T-helper 22 cell (primary cell): ENCODE data around the gene ZC2HC1B.
"Not testable (repeated sequence)": the region's sequence is repeated elsewhere in the genome, so short reads cannot be mapped to it uniquely, and the experiment has no call there.

Experiments used
- DNase-seq: peaks from one replicate; pipeline ENCODE4 v3.0.0-alpha.2; 2020; ENCODE audit warnings: low read depth

ZC2HC1B gene

DNA sequence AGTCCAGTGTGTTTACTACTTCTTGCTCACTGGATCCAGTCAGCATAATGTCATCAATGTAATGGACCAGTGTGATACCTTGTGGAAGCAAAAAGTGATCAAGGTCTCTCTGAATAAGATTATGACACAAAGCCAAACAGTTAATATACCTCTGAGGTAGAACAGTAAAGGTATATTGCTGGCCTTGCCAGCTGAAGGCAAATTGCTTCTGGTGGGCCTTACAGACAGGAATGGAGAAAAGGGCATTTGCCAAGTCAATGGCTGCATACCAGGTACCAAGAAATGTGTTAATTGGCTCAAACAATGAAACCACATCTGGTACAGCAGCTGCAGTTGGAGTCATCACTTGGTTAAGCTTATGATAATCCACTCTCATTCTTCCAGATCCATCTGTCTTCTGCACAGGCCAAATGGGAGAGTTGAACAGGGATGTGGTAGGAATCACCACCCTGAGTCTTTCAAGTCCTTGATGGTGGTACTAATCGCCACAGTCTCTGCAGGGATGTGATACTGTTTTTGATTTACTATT is 7.0 kb downstream of the ZC2HC1B start:
- not testable (repeated sequence) for DNase-seq

DNA sequence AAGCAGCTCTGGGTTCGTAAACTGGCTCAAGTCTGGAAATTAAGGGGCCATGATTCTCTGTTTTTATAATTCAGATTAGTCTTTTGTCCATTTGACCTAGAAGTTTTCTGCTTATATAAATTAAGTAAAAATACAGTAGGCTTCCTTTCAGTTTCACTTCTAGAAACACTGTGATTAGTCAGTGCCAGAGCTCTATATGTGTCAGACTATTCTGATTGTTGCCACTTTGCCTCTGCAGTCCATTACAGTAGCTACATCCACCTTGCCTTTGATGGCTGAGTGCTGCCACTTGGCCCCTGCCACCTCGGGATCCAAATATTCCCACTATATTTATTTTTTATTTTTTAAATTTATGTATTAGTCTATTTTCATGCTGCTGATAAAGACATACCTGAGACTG is 7.9 kb downstream of the ZC2HC1B start:
- no peak for DNase-seq

DNA sequence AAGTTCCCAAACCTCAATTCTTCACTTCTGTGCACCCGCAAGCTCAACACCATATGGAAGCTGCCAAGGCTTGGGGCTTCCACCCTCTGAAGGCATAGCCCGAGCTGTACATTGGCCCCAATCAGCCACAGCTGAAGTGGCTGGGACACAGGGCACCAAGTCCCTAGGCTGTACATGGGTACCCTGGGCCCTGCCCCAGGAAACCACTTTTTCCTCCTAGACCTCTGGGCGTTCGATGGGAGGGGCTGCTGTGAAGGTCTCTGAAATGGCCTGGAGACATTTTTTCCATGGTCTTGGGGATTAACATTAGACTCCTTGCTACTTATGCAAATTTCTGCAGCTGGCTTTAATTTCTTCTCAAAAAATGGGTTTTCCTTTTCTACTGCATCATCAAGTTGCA is 9.3 kb downstream of the ZC2HC1B start:
- not testable (repeated sequence) for DNase-seq

DNA sequence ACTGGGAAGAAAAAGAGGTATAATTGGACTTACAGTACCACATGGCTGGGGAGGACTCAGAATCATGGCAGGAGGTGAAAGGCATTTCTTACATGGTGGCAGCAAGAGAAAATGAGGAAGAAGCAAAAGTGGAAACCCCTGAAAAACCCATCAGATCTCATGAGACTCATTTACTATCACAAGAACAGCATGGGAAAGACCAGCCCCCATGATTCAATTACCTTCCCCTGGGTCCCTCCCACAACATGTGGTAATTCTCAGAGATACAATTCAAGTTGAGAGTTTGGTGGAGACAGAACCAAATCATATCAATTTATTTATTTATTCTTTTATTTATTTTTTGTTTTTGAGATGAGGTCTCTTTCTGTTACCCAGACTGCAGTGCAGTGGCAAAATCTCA is 10.2 kb downstream of the ZC2HC1B start:
- DNase-seq = not testable (repeated sequence)

DNA sequence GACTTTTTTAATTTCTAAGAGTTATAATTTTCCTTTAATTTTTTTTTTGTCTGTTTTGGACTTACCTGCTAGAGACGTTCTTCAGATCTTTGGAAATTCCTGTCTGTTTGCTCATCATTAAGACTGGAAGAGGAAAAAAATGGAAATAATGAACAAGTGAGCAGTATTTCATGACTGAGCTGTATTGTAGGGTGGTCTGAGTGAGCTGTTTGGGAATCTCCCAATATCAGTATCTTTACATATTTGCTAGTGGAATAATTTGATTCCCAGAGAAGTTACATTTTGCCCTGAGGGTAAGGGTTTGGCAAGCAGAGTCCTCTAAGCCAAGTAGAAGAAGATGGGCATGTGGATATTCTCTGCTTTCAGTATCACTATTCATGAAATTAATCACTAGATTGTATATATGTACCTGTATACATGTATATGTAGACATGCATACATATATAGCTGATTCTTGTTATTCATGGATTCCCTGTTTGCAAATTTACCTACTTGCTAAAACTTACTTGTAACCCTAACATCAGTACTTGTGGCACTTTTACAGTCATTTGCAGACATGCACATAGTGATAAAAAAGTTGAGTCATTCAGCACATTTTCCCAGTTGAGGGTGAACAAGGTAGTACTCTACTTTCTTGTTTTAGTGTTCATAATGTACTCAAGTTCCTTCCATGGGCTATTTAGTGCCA is 13.5 kb downstream of the ZC2HC1B start:
- no peak for DNase-seq

DNA sequence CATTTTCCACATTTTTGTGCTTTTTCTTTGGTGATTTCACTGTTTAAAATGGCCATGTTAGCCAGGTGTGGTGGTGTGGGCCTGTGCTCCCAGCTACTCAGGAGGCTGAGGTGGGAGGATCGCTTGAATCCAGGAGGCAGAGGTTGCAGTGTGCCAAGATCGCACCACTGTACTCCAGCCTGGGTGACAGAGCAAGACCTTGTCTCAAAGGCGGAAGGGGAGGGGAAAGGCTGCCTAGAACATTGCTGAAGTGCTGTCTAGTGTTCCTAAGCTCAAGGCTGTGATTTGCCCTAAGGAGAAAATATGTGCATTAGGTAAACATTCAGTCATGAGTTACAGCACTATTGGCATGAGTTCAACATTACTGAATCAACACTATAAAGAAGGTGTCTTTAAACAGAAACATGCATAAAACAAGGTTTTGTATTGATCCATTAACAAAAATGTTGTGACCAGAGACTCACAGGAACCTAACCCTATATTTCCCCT is 14.0 kb downstream of the ZC2HC1B start:
- no peak for DNase-seq

GRCh38 chr6:143880412-143880811 is 16.1 kb downstream of the ZC2HC1B start:
- DNase-seq = no peak

- no peak for DNase-seq
These were observed 18.2 kb downstream of the ZC2HC1B start for GRCh38 chr6:143882401-143882930.

DNA sequence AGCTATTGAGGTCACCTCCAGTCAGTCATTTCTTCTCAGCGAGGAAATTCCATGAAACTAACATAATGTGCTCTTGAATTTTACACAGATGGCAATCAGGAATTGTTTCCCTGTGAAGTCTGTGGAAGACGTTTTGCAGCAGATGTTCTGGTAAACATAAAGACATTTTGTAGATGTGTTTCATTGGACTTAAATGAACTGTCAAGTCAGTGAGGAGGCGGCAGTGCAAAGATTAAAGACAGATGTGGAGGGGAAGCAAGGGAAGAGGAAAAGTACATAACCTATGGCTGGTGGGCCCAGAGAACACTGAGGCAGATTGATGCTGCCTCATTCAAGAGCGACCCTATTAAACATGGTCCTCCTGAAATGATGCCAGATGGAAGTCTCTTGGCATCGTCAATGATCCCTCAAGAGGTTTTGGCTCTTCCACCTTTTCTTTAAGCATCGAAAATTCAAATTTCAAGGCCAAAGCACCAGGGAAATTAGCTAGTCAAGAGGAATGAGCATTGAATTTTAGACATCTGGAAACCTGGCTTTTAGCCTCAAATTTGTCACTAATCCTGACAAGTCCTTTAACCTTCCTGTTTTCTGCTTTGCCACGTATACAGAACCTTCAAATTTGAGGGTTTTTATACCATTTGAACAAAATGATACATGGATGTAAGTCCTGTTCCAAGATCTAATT is 20.1 kb downstream of the ZC2HC1B start:
- no peak for DNase-seq

DNA sequence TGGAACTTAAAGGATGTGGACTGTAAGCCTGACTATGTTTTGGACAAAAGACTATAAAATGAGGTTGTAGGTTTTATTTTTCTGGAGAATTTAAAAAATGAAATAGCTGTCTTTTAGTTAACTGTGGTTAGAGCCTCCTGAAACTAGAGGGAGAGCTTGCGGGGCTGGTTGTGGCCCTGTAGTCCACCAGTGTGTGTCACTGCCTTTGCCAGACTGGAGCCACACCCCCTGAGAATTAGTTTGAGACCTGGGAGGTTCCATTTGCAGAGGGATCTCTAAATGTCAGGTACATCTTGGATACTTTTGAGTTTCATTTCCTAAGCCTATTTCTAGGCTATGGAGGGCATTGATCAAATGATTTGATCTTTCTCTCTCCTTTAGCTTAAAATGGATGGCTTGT is 20.8 kb downstream of the ZC2HC1B start:
- no peak for DNase-seq

- no peak for DNase-seq
These were observed 30.4 kb downstream of the ZC2HC1B start for GRCh38 chr6:143894655-143895054.

- DNase-seq = no peak
These were observed 32.0 kb downstream of the ZC2HC1B start for GRCh38 chr6:143896126-143896860.

DNA sequence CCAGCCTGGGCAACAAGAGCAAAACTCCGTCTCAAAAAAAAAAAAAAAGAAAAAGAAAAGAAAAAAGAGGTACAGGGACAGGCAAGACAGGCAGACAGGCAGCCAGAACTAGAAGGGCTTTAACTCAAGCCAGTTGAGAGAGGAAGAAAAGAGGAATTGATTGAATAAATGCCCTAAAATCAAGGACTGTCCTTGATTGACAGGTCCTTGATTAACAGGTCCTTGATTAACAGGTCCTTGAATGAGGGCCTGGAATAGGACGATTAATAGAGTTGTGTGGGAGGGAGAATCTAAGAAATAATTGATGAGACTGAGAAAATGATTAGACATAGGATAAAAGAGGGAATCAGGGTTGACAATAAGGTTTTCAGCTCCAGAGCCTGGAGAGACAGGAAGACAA is 36.1 kb downstream of the ZC2HC1B start:
- no peak for DNase-seq

- DNase-seq = no peak
These were observed 37.8 kb downstream of the ZC2HC1B start for GRCh38 chr6:143901885-143902750.

GRCh38 chr6:143902827-143903226 is 38.6 kb downstream of the ZC2HC1B start:
- no peak for DNase-seq

DNA sequence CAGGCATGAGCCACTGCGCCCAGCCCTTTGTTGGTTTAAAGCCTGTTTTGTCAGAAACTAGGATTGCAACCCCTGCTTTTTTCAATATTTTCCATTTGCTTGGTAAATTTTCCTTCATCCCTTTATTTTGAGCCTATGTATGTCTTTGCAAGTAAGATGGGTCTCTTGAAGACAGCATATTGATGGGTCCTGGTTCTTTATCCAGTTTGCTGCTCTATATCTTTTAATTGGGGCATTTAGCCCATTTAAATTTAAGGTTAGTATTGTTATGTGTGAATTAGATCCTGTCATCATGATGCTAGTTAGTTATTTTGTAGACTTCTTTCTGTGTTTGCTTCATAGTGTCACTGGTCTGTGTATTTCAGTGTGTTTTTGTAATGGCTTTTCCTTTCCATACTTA is 46.8 kb downstream of the ZC2HC1B start:
- no peak for DNase-seq

DNA sequence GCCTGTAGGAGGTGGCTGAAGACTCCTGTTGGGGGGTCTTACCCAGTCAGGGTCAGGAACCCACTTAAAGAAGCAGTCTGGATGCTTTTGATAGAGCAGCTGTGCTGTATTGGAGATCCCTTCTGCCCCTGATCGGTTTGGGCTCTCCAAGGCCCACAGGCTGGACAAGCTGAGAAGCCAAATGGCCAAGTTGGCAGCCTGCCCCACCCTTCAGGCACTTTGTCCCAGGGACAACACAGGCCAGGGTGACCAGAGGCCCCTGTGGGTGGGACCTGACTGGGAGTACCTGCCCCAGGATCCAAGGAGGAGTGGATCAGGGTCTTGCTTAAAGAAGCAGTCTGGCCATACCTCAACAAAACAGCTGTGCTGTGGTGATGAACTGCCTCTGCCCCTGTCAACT is 48.4 kb downstream of the ZC2HC1B start:
- no peak for DNase-seq

- DNase-seq = not testable (repeated sequence)
These were observed 52.8 kb downstream of the ZC2HC1B start for GRCh38 chr6:143917026-143917425.

DNA sequence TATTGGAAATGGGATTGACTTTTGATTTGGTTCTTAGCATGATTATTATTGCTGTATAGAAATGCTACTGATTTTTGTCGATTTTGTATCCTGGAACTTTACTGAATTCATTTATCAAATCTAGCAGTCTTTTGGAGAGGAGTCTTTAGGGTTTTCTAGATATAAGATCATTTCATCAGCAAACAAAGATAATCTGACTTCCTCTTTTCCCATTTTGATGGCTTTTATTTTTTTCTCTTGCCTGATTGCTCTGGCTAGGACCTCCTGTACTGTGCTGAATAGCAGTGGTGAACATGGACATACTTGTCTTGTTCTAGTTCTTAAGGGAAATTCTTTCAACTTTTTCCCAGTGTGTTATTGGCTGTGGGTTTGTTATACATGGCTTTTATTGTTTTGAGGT is 64.6 kb downstream of the ZC2HC1B start:
- no peak for DNase-seq

DNA sequence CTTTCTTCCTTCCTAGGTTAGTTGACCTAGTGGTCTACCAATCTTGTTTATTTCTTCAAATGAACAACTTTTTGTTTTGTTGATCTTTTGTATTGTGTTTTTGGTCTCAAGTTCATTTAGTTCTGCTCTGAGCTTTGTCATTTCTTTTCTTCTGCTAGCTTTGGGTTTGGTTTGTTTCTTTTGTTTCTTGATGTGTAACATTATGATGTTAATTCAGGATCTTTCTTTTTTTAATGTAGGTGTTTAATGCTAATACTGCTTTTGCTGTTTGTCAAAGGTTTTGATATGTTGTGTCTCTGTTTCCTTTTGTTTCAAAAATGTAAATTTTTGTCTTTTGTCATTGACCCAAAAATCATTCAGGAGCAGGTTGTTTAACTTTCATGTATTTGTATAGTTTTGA is 65.7 kb downstream of the ZC2HC1B start:
- no peak for DNase-seq

- DNase-seq = no peak
These were observed 70.1 kb downstream of the ZC2HC1B start for GRCh38 chr6:143934331-143934730.

DNA sequence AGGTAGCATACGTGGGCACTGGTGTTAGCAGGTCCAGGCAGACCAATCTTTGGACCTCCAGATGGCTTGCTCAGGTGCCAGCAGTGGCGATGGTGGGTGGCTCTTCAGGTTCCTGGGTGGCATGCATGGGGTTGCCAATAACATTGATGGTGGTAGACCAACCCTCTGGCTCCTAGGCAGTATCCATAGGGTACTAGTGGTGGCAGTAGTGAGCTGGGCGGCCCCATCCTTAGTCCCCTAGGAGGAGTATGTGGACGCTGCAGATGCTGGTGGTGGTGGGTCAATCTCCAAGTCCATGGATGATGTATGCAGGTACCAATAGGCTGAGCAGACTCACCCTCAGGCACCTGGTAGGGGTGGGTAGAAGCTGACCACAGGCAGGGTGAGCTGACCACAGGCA is 70.6 kb downstream of the ZC2HC1B start:
- DNase-seq = no peak
